ENCODE data around the gene UBE2F.

DNA sequence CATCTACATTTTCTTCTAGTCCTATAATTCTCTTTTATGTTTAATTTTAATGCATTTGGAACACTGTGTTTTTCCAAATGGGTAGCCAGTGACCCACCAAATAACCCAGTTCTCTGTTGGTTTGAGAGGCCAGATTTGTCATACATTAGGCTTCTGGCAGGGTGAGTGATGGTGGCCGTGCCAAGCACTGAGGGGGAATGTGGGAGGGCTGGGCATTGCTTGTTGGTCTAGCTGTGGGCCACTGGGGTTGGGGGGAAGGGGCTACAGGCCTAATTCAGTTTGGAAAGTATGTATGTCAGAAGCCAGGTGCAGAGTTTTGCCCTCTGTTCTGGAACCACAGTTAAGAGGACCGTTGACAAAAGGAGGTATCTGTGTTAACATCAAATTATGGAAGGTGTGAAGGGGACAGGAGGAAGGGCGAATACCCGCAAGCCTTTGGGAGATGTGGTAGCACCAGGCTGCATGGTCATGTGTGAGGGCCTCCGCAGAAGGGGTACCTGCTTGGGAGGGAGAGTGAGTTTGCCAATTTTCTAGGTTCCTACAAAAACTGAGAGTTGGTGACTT lies 55.9 kb downstream of the UBE2F start:
- no peak for TF ChIP-seq PATZ1 (CRISPR knock-in tag; IDR thresholded peaks at IDR 0.05)
- no peak for TF ChIP-seq EZH2 (conservative IDR thresholded peaks at IDR 0.05; ENCODE audit: low read depth, low read length)
- no peak for TF ChIP-seq EP300 (IDR thresholded peaks at IDR 0.05; ENCODE audit: low read depth in 2 of 2, low read length in 2 of 2)
- no peak for TF ChIP-seq EP300 (CRISPR knock-in tag; IDR thresholded peaks at IDR 0.05; ENCODE audit: borderline replicate concordance)
- TF ChIP-seq, protein P1, sequence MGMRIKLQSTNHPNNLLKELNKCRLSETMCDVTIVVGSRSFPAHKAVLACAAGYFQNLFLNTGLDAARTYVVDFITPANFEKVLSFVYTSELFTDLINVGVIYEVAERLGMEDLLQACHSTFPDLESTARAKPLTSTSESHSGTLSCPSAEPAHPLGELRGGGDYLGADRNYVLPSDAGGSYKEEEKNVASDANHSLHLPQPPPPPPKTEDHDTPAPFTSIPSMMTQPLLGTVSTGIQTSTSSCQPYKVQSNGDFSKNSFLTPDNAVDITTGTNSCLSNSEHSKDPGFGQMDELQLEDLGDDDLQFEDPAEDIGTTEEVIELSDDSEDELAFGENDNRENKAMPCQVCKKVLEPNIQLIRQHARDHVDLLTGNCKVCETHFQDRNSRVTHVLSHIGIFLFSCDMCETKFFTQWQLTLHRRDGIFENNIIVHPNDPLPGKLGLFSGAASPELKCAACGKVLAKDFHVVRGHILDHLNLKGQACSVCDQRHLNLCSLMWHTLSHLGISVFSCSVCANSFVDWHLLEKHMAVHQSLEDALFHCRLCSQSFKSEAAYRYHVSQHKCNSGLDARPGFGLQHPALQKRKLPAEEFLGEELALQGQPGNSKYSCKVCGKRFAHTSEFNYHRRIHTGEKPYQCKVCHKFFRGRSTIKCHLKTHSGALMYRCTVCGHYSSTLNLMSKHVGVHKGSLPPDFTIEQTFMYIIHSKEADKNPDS (CRISPR knock-in tag; IDR thresholded peaks at IDR 0.05), result no peak
- TF ChIP-seq E2F1 (CRISPR knock-in tag; IDR thresholded peaks at IDR 0.05), result no peak
- TF ChIP-seq POLR2A (IDR thresholded peaks at IDR 0.05; ENCODE audit: insufficient read depth in 1 of 2, low read depth in 2 of 2, low read length in 2 of 2), result no peak
- no peak for TF ChIP-seq BRF2 (CRISPR knock-in tag; IDR thresholded peaks at IDR 0.05)
- no peak for TF ChIP-seq CTCF (CRISPR knock-in tag; IDR thresholded peaks at IDR 0.05)
- no peak for TF ChIP-seq ZNF567 (CRISPR knock-in tag; IDR thresholded peaks at IDR 0.05; ENCODE audit: borderline replicate concordance)
- TF ChIP-seq CEBPZ (IDR thresholded peaks at IDR 0.05; ENCODE audit: low read length), result no peak
- no peak for TF ChIP-seq TAF1 (CRISPR knock-in tag; IDR thresholded peaks at IDR 0.05)
- no peak for TF ChIP-seq JUN (CRISPR knock-in tag; IDR thresholded peaks at IDR 0.05)
- TF ChIP-seq ZNF660 (CRISPR knock-in tag; IDR thresholded peaks at IDR 0.05; ENCODE audit: borderline replicate concordance, low read depth), result no peak
- TF ChIP-seq, protein P2, sequence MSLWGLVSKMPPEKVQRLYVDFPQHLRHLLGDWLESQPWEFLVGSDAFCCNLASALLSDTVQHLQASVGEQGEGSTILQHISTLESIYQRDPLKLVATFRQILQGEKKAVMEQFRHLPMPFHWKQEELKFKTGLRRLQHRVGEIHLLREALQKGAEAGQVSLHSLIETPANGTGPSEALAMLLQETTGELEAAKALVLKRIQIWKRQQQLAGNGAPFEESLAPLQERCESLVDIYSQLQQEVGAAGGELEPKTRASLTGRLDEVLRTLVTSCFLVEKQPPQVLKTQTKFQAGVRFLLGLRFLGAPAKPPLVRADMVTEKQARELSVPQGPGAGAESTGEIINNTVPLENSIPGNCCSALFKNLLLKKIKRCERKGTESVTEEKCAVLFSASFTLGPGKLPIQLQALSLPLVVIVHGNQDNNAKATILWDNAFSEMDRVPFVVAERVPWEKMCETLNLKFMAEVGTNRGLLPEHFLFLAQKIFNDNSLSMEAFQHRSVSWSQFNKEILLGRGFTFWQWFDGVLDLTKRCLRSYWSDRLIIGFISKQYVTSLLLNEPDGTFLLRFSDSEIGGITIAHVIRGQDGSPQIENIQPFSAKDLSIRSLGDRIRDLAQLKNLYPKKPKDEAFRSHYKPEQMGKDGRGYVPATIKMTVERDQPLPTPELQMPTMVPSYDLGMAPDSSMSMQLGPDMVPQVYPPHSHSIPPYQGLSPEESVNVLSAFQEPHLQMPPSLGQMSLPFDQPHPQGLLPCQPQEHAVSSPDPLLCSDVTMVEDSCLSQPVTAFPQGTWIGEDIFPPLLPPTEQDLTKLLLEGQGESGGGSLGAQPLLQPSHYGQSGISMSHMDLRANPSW (CRISPR knock-in tag; IDR thresholded peaks at IDR 0.05; ENCODE audit: borderline replicate concordance), result no peak
